GM12878 (cell line): ENCODE data around the gene MAP1S. TPM values are rescaled to one million over a fixed set of nuclear protein-coding genes. Genes with fewer than 3 reads are reported as not detected.
A peak's percentile ranks its signal among the peaks of the same experiment; 100 is the strongest.

ENCODE experiments used
- ATF2 ChIP-seq: IDR thresholded peaks from 2 replicates; pipeline ENCODE4 v1.6.1; 2012; ENCODE audit warnings: low read length, inconsistent platforms
- BCL11A ChIP-seq: IDR thresholded peaks from 2 replicates; pipeline ENCODE4 v1.6.1; 2011; ENCODE audit warnings: low read depth, low read length
- BCL3 ChIP-seq: IDR thresholded peaks from 2 replicates; pipeline ENCODE4 v1.6.1; 2011; ENCODE audit warnings: borderline replicate concordance, low read depth, mild to moderate bottlenecking, moderate library complexity, low read length; ENCODE audit not compliant: insufficient read depth, poor library complexity, severe bottlenecking
- BMI1 ChIP-seq: fragments of 450-650 bp; IDR thresholded peaks from 2 replicates; pipeline ENCODE4 v1.6.1; 2016; ENCODE audit warnings: mild to moderate bottlenecking, moderate library complexity, borderline replicate concordance
- CHD1 ChIP-seq: IDR thresholded peaks from 2 replicates; pipeline ENCODE4 v1.6.1; 2012; ENCODE audit warnings: low read depth, low read length, improper control_type of control experiment
- CHD4 ChIP-seq: fragments of 200-600 bp; sonication (generic); IDR thresholded peaks from 2 replicates; pipeline ENCODE4 v1.6.1; 2016; ENCODE audit warnings: mild to moderate bottlenecking
- ETV6 ChIP-seq, 2 experiments: fragments of 450-650 bp in 1 of 2; IDR thresholded peaks in 1 of 2; conservative IDR thresholded peaks in 1 of 2; 2 replicates each; pipeline ENCODE4 v1.6.1; 2014; ENCODE audit warnings: antibody characterized with exemption in 1 of 2, borderline replicate concordance in 1 of 2, low read depth in 1 of 2, mild to moderate bottlenecking in 1 of 2, moderate library complexity in 1 of 2
- EZH2 ChIP-seq: IDR thresholded peaks from 2 replicates; pipeline ENCODE4 v1.6.1; 2012; ENCODE audit warnings: low read depth, mild to moderate bottlenecking, control low read depth, inconsistent platforms, low read length, borderline replicate concordance; ENCODE audit not compliant: control insufficient read depth
- FOXM1 ChIP-seq: IDR thresholded peaks from 2 replicates; pipeline ENCODE4 v1.6.1; 2012; ENCODE audit warnings: low read depth, mild to moderate bottlenecking, inconsistent platforms, low read length, moderate library complexity
- GABPA ChIP-seq: IDR thresholded peaks from 2 replicates; pipeline ENCODE4 v1.6.1; 2014; ENCODE audit warnings: antibody characterized with exemption, low read depth, mild to moderate bottlenecking, inconsistent platforms
- IKZF2 ChIP-seq, 2 experiments: fragments of 450-650 bp; IDR thresholded peaks; 2 replicates each; pipeline ENCODE4 v1.6.1; 2017; ENCODE audit warnings: mild to moderate bottlenecking in 2 of 2, moderate library complexity in 2 of 2
- IRF4 ChIP-seq: IDR thresholded peaks from 2 replicates; pipeline ENCODE4 v1.6.1; 2011; ENCODE audit warnings: low read depth, low read length
- JUNB ChIP-seq: IDR thresholded peaks from 2 replicates; pipeline ENCODE4 v1.6.1; 2016; ENCODE audit warnings: antibody characterized with exemption, mild to moderate bottlenecking
- NFXL1 ChIP-seq: fragments of 450-650 bp; IDR thresholded peaks from 2 replicates; pipeline ENCODE4 v1.6.1; 2017; ENCODE audit warnings: antibody characterized with exemption, mild to moderate bottlenecking, borderline replicate concordance
- NKRF ChIP-seq: fragments of 450-650 bp; conservative IDR thresholded peaks from 2 replicates; pipeline ENCODE4 v1.6.1; 2017; ENCODE audit warnings: mild to moderate bottlenecking, moderate library complexity
- NR2C2 ChIP-seq: IDR thresholded peaks from 2 replicates; pipeline ENCODE4 v1.6.1; 2011; ENCODE audit warnings: borderline replicate concordance, low read depth; ENCODE audit not compliant: control insufficient read depth, insufficient read length
- POLR2AphosphoS5 ChIP-seq: IDR thresholded peaks from 2 replicates; pipeline ENCODE4 v1.6.1; 2011; ENCODE audit warnings: mild to moderate bottlenecking, low read length, inconsistent platforms
- RELA ChIP-seq: fragments of 450-650 bp; IDR thresholded peaks from 2 replicates; pipeline ENCODE4 v1.8.0; 2014; ENCODE audit warnings: borderline replicate concordance; ENCODE audit not compliant: partially characterized antibody
- RELB ChIP-seq: fragments of 450-650 bp; IDR thresholded peaks from 2 replicates; pipeline ENCODE4 v1.6.1; 2017; ENCODE audit warnings: low read depth, mild to moderate bottlenecking, moderate library complexity
- SMC3 ChIP-seq: IDR thresholded peaks from 2 replicates; pipeline ENCODE4 v1.6.1; 2011; ENCODE audit warnings: low read length, improper control_type of control experiment, borderline replicate concordance
- STAT3 ChIP-seq: IDR thresholded peaks from 2 replicates; pipeline ENCODE4 v1.6.1; 2011; ENCODE audit warnings: low read depth, low read length, improper control_type of control experiment
- TBL1XR1 ChIP-seq: IDR thresholded peaks from 2 replicates; pipeline ENCODE4 v1.6.1; 2012; ENCODE audit warnings: low read depth, low read length, improper control_type of control experiment
- TCF3 ChIP-seq: IDR thresholded peaks from 2 replicates; pipeline ENCODE4 v1.6.1; 2012; ENCODE audit warnings: low read depth, mild to moderate bottlenecking, low read length, borderline replicate concordance; ENCODE audit not compliant: insufficient read depth
- ZNF217 ChIP-seq: fragments of 450-650 bp; IDR thresholded peaks from 2 replicates; pipeline ENCODE4 v1.6.1; 2017; ENCODE audit warnings: antibody characterized with exemption, mild to moderate bottlenecking
- ZNF274 ChIP-seq: IDR thresholded peaks from one replicate; pipeline ENCODE4 v1.8.0; 2011; ENCODE audit not compliant: insufficient read length, insufficient read depth
- polyA plus RNA-seq, 11 experiments: library from polyadenylated mRNA; depleted of rRNA in 4 of 11; unstranded in 6 of 11; stranded (reverse) in 5 of 11; fragments of >200 nt; fragmentation: Nextera tagmentation in 4 of 11; fragmentation: Illumina TruSeq in 1 of 11; extraction: Ambion mirVana in 4 of 11; extraction: Trizol in 1 of 11; gene quantifications; 1 replicate in 1 of 11; 2 replicates in 10 of 11; pipeline versions ENCODE4 v1.2.1 to v1.2.3, GENCODE V29; 2011 to 2016; ENCODE audit warnings: inconsistent platforms in 2 of 11, missing spikeins in 2 of 11, low read depth in 1 of 11
- total RNA-seq, 4 experiments: library from RNA; depleted of rRNA in 3 of 4; stranded (reverse); fragments of >200 nt in 3 of 4; fragmentation: Illumina TruSeq in 1 of 4; extraction: Trizol in 1 of 4; gene quantifications; 2 replicates each; pipeline versions ENCODE4 v1.2.1 to v1.2.3, GENCODE V29; 2013 to 2021

The MAP1S gene
- total and polyA plus RNA-seq, 10 of the 15 experiments (the other 5 are each of a cell fraction or from before 2014, with no cell fraction given) = 2.1 to 63.9 (median 15.0) TPM

GRCh38 chr19:17739121-17739875 is 20.0 kb downstream of the MAP1S start (continued):
- TF ChIP-seq BCL11A (peak; percentile 69; the same call in 1 of the 2 replicates), FOXM1 (no peak), CHD4 (no peak), NFXL1 (peak; percentile 87), RELB (peak; percentile 80), TBL1XR1 (no peak; the same call in 1 of the 2 replicates), CHD1 (no peak), RELA (no peak), ZNF217 (no peak), IKZF2 (IDR thresholded peaks at IDR 0.05) (peak; percentile 91 to 95), EZH2 (no peak), NKRF (no peak), BMI1 (peak; percentile 58; the same call in 1 of the 2 replicates), IRF4 (peak; percentile 78; the same call in 1 of the 2 replicates), STAT3 (no peak), ATF2 (0 out of 2 replicates have a peak, but pooled peaks have one; percentile 48), ETV6 (conservative IDR thresholded peaks at IDR 0.05 in 1 of 2, IDR thresholded peaks at IDR 0.05 in 1 of 2; ENCODE audit: borderline replicate concordance in 1 of 2, low read depth in 1 of 2) (no peak), NR2C2 (no peak), SMC3 (no peak), TCF3 (peak; percentile 91; the same call in 1 of the 2 replicates), ZNF274 (no peak), JUNB (no peak), GABPA (no peak), POLR2AphosphoS5 (no peak), BCL3 (peak; percentile 45)
